Ishikawa (cell line): ENCODE results near the gene KCNK16.

Experiments used
- CEBPB ChIP-seq: IDR thresholded peaks from 2 replicates; pipeline ENCODE4 v1.6.1; 2012
- CREB1 ChIP-seq: IDR thresholded peaks from 2 replicates; pipeline ENCODE4 v1.6.1; 2012; ENCODE audit warnings: low read depth
- EGR1 ChIP-seq: IDR thresholded peaks from 2 replicates; pipeline ENCODE4 v1.6.1; 2012
- EP300 ChIP-seq: IDR thresholded peaks from 2 replicates; pipeline ENCODE4 v1.6.1; 2012; ENCODE audit warnings: borderline replicate concordance
- FOXM1 ChIP-seq: IDR thresholded peaks from 2 replicates; pipeline ENCODE4 v1.6.1; 2012; ENCODE audit warnings: low read depth, borderline replicate concordance
- NFIC ChIP-seq: IDR thresholded peaks from 2 replicates; pipeline ENCODE4 v1.6.1; 2012
- RAD21 ChIP-seq: IDR thresholded peaks from 2 replicates; pipeline ENCODE4 v1.6.1; 2012; ENCODE audit warnings: low read depth
- TAF1 ChIP-seq: IDR thresholded peaks from 2 replicates; pipeline ENCODE4 v1.6.1; 2012; ENCODE audit warnings: low read depth, mild to moderate bottlenecking
- TCF12 ChIP-seq: IDR thresholded peaks from 2 replicates; pipeline ENCODE4 v1.6.1; 2012; ENCODE audit warnings: low read depth
- TEAD4 ChIP-seq: IDR thresholded peaks from 2 replicates; pipeline ENCODE4 v1.6.1; 2012
- YY1 ChIP-seq: IDR thresholded peaks from 2 replicates; pipeline ENCODE4 v1.6.1; 2012; ENCODE audit warnings: low read depth
- ZBTB7A ChIP-seq: IDR thresholded peaks from 2 replicates; pipeline ENCODE4 v1.6.1; 2012; ENCODE audit warnings: low read depth
- TF ChIP-seq, protein P1 (sequence below): IDR thresholded peaks from 2 replicates; pipeline ENCODE4 v1.6.1; 2012; ENCODE audit warnings: low read depth, mild to moderate bottlenecking
- TF ChIP-seq, protein P2 (sequence below): IDR thresholded peaks from 2 replicates; pipeline ENCODE4 v1.6.1; 2012

DNA sequence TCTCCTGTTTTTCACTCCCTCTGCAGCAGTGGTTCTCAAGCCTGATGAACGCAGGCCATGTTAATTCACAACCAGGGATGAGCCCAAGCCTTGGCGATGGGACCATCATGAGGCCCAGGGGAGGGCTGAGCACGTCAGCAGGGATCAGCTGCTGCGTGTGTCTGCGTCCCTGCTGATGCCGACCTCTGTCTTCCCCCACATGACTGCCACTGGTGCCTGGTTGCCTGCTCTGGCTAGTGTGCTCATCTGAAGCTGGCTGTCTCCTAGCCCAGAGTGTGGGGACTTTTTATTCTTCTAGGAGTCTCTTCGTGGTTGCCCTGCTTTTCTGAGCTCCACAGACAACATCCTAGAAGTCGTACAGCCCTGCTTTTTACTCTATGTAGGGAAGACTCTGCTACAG lies 40.8 kb upstream of the KCNK16 start:
- TF ChIP-seq YY1 (no peak), TEAD4 (no peak), EGR1 (no peak), EP300 (no peak), NFIC (no peak), ZBTB7A (no peak), CREB1 (no peak), TCF12 (no peak), CEBPB (no peak), TAF1 (no peak), FOXM1 (no peak), RAD21 (no peak)
- TF ChIP-seq, protein P1, sequence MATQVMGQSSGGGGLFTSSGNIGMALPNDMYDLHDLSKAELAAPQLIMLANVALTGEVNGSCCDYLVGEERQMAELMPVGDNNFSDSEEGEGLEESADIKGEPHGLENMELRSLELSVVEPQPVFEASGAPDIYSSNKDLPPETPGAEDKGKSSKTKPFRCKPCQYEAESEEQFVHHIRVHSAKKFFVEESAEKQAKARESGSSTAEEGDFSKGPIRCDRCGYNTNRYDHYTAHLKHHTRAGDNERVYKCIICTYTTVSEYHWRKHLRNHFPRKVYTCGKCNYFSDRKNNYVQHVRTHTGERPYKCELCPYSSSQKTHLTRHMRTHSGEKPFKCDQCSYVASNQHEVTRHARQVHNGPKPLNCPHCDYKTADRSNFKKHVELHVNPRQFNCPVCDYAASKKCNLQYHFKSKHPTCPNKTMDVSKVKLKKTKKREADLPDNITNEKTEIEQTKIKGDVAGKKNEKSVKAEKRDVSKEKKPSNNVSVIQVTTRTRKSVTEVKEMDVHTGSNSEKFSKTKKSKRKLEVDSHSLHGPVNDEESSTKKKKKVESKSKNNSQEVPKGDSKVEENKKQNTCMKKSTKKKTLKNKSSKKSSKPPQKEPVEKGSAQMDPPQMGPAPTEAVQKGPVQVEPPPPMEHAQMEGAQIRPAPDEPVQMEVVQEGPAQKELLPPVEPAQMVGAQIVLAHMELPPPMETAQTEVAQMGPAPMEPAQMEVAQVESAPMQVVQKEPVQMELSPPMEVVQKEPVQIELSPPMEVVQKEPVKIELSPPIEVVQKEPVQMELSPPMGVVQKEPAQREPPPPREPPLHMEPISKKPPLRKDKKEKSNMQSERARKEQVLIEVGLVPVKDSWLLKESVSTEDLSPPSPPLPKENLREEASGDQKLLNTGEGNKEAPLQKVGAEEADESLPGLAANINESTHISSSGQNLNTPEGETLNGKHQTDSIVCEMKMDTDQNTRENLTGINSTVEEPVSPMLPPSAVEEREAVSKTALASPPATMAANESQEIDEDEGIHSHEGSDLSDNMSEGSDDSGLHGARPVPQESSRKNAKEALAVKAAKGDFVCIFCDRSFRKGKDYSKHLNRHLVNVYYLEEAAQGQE = no peak
- TF ChIP-seq, protein P2, sequence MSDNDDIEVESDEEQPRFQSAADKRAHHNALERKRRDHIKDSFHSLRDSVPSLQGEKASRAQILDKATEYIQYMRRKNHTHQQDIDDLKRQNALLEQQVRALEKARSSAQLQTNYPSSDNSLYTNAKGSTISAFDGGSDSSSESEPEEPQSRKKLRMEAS = no peak
